ENCODE data around the gene TREX2. TPM values are rescaled to one million over a fixed set of nuclear protein-coding genes. Genes with fewer than 3 reads are reported as not detected.

The TREX2 gene
- total RNA-seq, 4 donors from 2014 or later: 19.3 to 62.6 (median 50.7) TPM

DNA sequence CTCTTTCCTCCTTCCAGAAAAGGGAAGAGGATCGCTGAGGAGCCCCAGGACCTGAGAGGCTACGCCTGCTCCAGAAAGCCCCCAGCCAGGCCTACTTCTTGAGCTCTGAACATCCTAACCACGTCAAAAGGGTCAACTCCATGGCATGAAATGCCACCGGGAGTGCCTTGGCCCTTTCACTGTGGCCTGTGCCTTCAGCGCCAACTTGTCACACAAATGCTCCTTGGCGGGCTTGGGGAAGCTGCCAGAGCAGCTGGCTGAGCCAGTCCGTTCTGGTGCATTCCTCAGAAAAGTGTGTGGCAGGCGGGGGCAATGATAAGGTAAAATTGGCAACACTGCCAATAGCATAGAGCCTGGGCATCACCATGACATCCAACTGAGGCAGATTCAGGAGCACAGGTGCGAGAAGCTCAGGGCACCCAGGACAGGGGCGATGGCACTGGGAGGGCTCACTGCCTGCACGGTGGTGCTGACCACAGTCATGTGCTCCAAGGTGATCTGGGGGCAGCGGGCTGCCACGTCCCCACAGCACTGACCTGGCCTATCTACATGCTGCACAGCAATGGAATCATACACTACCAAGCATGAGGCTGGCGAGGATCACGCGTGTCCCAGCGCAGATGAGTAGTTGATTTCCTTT lies 12.1 kb upstream of the TREX2 start:
- Histone ChIP-seq H3K4me3 (no peak overlapping the region), H3K27ac (no peak overlapping the region), H3K27me3 (no peaks in the 10 kb centered on the region), H3K4me1 (peaks cover 4% of the 10 kb centered on the region), H3K36me3 (peaks cover 8% of the 10 kb centered on the region), H3K9me3 (no peaks in the 10 kb centered on the region)
- no peak for DNase-seq (ENCODE audit: low spot score in 2 of 2)
- 94% methylated on average over 7 of the region's 17 CpGs for WGBS
- TF ChIP-seq EP300 (IDR thresholded peaks at IDR 0.05): no peak
- TF ChIP-seq, protein P1, sequence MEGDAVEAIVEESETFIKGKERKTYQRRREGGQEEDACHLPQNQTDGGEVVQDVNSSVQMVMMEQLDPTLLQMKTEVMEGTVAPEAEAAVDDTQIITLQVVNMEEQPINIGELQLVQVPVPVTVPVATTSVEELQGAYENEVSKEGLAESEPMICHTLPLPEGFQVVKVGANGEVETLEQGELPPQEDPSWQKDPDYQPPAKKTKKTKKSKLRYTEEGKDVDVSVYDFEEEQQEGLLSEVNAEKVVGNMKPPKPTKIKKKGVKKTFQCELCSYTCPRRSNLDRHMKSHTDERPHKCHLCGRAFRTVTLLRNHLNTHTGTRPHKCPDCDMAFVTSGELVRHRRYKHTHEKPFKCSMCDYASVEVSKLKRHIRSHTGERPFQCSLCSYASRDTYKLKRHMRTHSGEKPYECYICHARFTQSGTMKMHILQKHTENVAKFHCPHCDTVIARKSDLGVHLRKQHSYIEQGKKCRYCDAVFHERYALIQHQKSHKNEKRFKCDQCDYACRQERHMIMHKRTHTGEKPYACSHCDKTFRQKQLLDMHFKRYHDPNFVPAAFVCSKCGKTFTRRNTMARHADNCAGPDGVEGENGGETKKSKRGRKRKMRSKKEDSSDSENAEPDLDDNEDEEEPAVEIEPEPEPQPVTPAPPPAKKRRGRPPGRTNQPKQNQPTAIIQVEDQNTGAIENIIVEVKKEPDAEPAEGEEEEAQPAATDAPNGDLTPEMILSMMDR (IDR thresholded peaks at IDR 0.05): no peak
- TF ChIP-seq POLR2AphosphoS5 (IDR thresholded peaks at IDR 0.05): no peak
- TF ChIP-seq POLR2A (IDR thresholded peaks at IDR 0.05): no peak

DNA sequence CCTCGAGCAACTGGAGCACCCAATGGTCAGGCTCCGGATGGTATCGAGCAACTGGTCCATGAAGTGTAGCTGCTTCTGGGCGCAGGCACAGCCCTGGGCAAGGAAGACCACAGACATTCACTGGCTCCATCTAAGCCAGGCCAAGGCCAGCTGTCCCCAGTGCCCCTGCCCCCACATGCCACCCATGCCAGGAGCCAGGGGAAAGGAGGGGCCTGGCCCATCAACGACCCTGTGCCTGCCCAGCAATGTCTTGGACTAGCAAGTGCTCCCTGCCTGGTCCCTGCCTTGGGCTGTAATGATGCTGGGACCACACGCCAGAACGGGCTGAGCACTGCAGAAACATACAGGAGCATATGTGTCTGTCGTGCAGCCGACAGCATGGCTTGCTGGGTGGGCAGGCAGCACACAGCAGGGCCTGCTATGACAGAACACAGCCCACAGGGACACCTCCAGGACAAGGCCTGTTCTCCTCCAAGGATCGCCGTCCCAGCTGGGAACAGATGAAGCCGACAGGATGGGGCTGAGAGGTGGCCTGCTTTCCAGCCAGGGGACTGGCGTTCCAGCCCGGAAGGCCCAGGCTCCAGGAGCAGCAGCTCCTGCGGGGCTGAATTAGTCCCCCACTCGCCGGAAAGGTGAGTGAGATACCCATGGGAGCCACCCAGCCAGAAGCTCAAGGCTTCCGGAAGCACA lies 11.4 kb upstream of the TREX2 start:
- Histone ChIP-seq H3K27ac (no peak overlapping the region), H3K27me3 (no peaks in the 10 kb centered on the region), H3K36me3 (peaks cover 8% of the 10 kb centered on the region), H3K4me1 (peaks cover 4% of the 10 kb centered on the region), H3K4me3 (no peak overlapping the region), H3K9me3 (no peaks in the 10 kb centered on the region)
- DNase-seq (ENCODE audit: low spot score in 2 of 2): no peak
- WGBS: 83% methylated on average over 3 of the region's 18 CpGs
- no peak for TF ChIP-seq POLR2A (IDR thresholded peaks at IDR 0.05)
- TF ChIP-seq, protein P1 (IDR thresholded peaks at IDR 0.05): no peak
- no peak for TF ChIP-seq POLR2AphosphoS5 (IDR thresholded peaks at IDR 0.05)
- no peak for TF ChIP-seq EP300 (IDR thresholded peaks at IDR 0.05)

DNA sequence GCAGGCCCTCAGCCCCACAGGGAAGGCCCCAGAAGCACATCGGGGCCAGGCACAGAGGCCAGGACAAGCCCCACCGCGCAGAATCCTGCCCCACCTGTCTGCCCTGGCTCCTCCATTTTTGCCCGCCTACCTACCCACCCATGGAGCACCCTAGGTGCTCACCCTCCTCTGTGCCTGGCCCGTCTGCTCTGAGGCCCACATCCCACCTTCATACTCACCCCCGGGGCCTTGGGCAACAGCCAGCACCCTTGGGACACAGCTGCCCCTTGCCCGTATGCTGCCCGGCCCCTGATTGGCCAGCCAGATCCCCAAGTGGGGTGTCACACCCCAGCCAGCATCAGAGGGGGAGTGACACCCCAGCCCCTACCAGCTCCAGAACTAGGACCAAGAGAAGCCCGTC lies 10.8 kb upstream of the TREX2 start:
- Histone ChIP-seq H3K9me3 (no peaks in the 10 kb centered on the region), H3K27me3 (no peaks in the 10 kb centered on the region), H3K36me3 (peaks cover 8% of the 10 kb centered on the region), H3K27ac (no peak overlapping the region), H3K4me1 (peaks cover 4% of the 10 kb centered on the region), H3K4me3 (no peak overlapping the region)
- 92% methylated on average over 2 of the region's 9 CpGs for WGBS
- no peak for DNase-seq (ENCODE audit: low spot score in 2 of 2)
- TF ChIP-seq POLR2A (IDR thresholded peaks at IDR 0.05) (no peak), EP300 (IDR thresholded peaks at IDR 0.05) (no peak), POLR2AphosphoS5 (IDR thresholded peaks at IDR 0.05) (no peak)
- TF ChIP-seq, protein P1 (IDR thresholded peaks at IDR 0.05): no peak

DNA sequence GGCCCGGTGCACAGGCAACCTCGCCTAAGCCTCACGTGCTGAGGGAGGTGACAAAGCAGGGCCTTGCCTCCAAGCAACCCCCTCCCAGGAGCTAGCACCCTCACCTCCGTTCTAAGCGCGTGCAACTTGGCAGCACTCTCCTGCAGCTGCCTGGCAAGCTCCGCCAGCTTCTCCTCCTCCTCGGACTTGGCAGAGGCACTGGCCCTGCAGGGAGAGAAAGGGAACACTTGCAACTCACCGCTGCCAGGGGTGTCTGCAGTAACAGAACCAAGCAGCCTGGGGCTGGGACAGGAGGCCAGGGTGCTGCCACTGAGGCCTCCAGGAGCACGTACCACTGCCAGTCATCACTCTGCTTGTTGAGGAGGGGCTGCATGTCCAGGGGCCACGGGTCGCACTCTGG lies 10.3 kb upstream of the TREX2 start:
- no peak overlapping the region for H3K27ac ChIP-seq
- WGBS: no CpG with 5 or more reads among the region's 12 CpGs
- TF ChIP-seq POLR2A (IDR thresholded peaks at IDR 0.05): no peak
- no peak for TF ChIP-seq POLR2AphosphoS5 (IDR thresholded peaks at IDR 0.05)
- no peak for TF ChIP-seq EP300 (IDR thresholded peaks at IDR 0.05)
- TF ChIP-seq, protein P1 (IDR thresholded peaks at IDR 0.05): no peak
- no peaks in the 10 kb centered on the region for H3K27me3 ChIP-seq
- no peaks in the 10 kb centered on the region for H3K9me3 ChIP-seq
- H3K4me1 ChIP-seq: peaks cover 4% of the 10 kb centered on the region
- no peak overlapping the region for H3K4me3 ChIP-seq
- no peak for DNase-seq (ENCODE audit: low spot score in 2 of 2)
- peaks cover 8% of the 10 kb centered on the region for H3K36me3 ChIP-seq

DNA sequence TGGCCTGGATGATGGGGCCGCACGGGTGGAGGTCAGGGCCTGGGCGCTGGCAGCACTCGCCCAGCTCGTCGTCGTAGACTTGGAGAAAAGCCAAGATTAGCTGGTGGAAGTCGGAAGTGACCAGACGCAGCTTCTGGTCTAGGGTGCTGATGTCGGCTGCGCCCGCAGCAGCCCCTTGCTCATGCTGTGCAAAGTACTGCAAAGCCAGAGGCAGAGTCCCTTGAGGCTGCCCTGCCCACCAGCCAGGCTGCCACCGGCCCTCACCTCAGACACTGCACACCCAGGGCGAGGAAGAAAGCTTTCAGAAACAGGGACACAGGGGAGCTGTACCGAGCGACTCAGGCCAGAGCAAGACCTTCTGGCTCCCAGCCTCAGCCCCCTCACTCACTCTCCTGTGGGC lies 9.7 kb upstream of the TREX2 start:
- Histone ChIP-seq H3K4me1 (peaks cover 4% of the 10 kb centered on the region), H3K27me3 (no peaks in the 10 kb centered on the region), H3K27ac (no peak overlapping the region), H3K4me3 (no peak overlapping the region), H3K36me3 (peaks cover 8% of the 10 kb centered on the region), H3K9me3 (no peaks in the 10 kb centered on the region)
- TF ChIP-seq EP300 (IDR thresholded peaks at IDR 0.05) (no peak), POLR2A (IDR thresholded peaks at IDR 0.05) (no peak), POLR2AphosphoS5 (IDR thresholded peaks at IDR 0.05) (no peak)
- TF ChIP-seq, protein P1 (IDR thresholded peaks at IDR 0.05): no peak
- no peak for DNase-seq (ENCODE audit: low spot score in 2 of 2)
- WGBS: 92% methylated on average over 7 of the region's 16 CpGs
